HCT116 (cell line): Measurements from ENCODE around the gene SLC6A19. TPM values are rescaled to one million over a fixed set of nuclear protein-coding genes. Genes with fewer than 3 reads are reported as not detected.

Experiments used
- ATAC-seq: fragments of 200-7000 bp; cut with Tn5 transposase; 2 replicates; pipeline ENCODE4 v1.9.1; 2020; ENCODE audit warnings: mild to moderate bottlenecking, moderate library complexity
- BruUV-seq: library from RNA; stranded (reverse); fragments of 400-500 nt; replicated peaks from 2 replicates; lab custom pipeline; 2021; lab: Mats Ljungman, UMichigan
- CTCF ChIA-PET: fragments of 300-600 bp; sonication (Branson Sonifier 250); formaldehyde crosslinking; loops from one replicate; lab custom pipeline; 2021; ENCODE audit warnings: antibody characterized with exemption; lab: Charles Lee
- POLR2A ChIA-PET: fragments of 300-600, 350-600 bp; sonication (Branson Sonifier 250); formaldehyde crosslinking; loops from one replicate; lab custom pipeline; 2021; ENCODE audit warnings: antibody characterized with exemption; lab: Charles Lee
- RAD21 ChIA-PET, 2 experiments: fragments of 300-600 bp; sonication (Branson Sonifier 250); formaldehyde crosslinking; loops; one replicate each; lab custom pipeline; 2023; ENCODE audit warnings: low total read pairs in 2 of 2; ENCODE audit not compliant: uncharacterized antibody in 2 of 2, unreplicated experiment in 2 of 2, low non-redundant PET in 1 of 2; lab: Charles Lee
- DNase-seq: peaks from one replicate; pipeline ENCODE4 v3.0.0-alpha.2; 2010; ENCODE audit warnings: low read depth, low spot score
- H2AFZ ChIP-seq: fragments of 200-600 bp; shearing (Covaris generic), sonication (generic); 2 replicates; pipeline ENCODE4 v1.6.1; 2017; ENCODE audit warnings: low read depth, mixed run types, mixed read lengths, antibody characterized with exemption, low read length; ENCODE audit not compliant: poor library complexity, severe bottlenecking
- H3K27ac ChIP-seq: 2 replicates; pipeline ENCODE4 v1.5.1; 2012; ENCODE audit warnings: low read depth, low read length
- H3K27me3 ChIP-seq: fragments of 200-600 bp; sonication (generic); 2 replicates; pipeline ENCODE4 v1.6.1; 2016; ENCODE audit warnings: mixed run types, low read length, mixed read lengths; ENCODE audit not compliant: insufficient read depth
- H3K36me3 ChIP-seq, 2 experiments: fragments of 200-500 bp in 1 of 2; fragments of 200-600 bp in 1 of 2; sonication (Bioruptor generic) in 1 of 2; sonication (generic) in 1 of 2; 2 replicates each; pipeline versions ENCODE4 v1.5.1 to v1.6.1; 2014 to 2016; ENCODE audit warnings: low read length in 2 of 2, inconsistent platforms in 1 of 2, mixed read lengths in 1 of 2, mixed run types in 1 of 2; ENCODE audit not compliant: insufficient read depth in 2 of 2, control insufficient read depth in 1 of 2
- H3K4me1 ChIP-seq, 2 experiments: fragments of 200-600 bp in 1 of 2; sonication (generic) in 1 of 2; 2 replicates each; pipeline versions ENCODE4 v1.5.1 to v1.6.1; 2012 to 2017; ENCODE audit warnings: low read length in 2 of 2, inconsistent platforms in 1 of 2, mild to moderate bottlenecking in 1 of 2, mixed read lengths in 1 of 2, mixed run types in 1 of 2, moderate library complexity in 1 of 2; ENCODE audit not compliant: insufficient read depth in 2 of 2, control insufficient read depth in 1 of 2
- H3K4me2 ChIP-seq: fragments of 200-600 bp; sonication (generic); 2 replicates; pipeline ENCODE4 v1.6.1; 2017; ENCODE audit warnings: mixed run types, low read length, mixed read lengths
- H3K4me3 ChIP-seq, 2 experiments: fragments of 200-600 bp in 1 of 2; sonication (generic) in 1 of 2; replicated peaks in 1 of 2; 2 replicates each; pipeline ENCODE4 v1.5.1; 2011 to 2016; ENCODE audit warnings: low read length in 2 of 2, control low read depth in 1 of 2, low read depth in 1 of 2, mild to moderate bottlenecking in 1 of 2, mixed read lengths in 1 of 2, mixed run types in 1 of 2
- H3K79me2 ChIP-seq: fragments of 200-600 bp; sonication (generic); 2 replicates; pipeline ENCODE4 v1.6.1; 2017; ENCODE audit warnings: mild to moderate bottlenecking, mixed run types, low read length, moderate library complexity, mixed read lengths; ENCODE audit not compliant: insufficient read depth
- H3K9ac ChIP-seq: fragments of 200-600 bp; sonication (generic); 2 replicates; pipeline ENCODE4 v1.6.1; 2016; ENCODE audit warnings: low read length, mixed read lengths
- H3K9me2 ChIP-seq: fragments of 200-600 bp; sonication (generic), shearing (Covaris generic); 2 replicates; pipeline ENCODE4 v1.6.1; 2017; ENCODE audit warnings: mixed run types, mild to moderate bottlenecking, moderate library complexity; ENCODE audit not compliant: insufficient read depth
- H3K9me3 ChIP-seq, 2 experiments: fragments of 200-500 bp in 1 of 2; fragments of 200-600 bp in 1 of 2; sonication (Bioruptor generic) in 1 of 2; sonication (generic) in 1 of 2; 2 replicates each; pipeline ENCODE4 v1.6.1; 2014 to 2017; ENCODE audit warnings: low read length in 2 of 2, mixed read lengths in 2 of 2, inconsistent platforms in 1 of 2, low read depth in 1 of 2, mild to moderate bottlenecking in 1 of 2, mixed run types in 1 of 2, moderate library complexity in 1 of 2; ENCODE audit not compliant: control insufficient read depth in 1 of 2, insufficient read depth in 1 of 2
- H4K20me1 ChIP-seq: fragments of 200-600 bp; sonication (generic), shearing (Covaris generic); 2 replicates; pipeline ENCODE4 v1.6.1; 2017; ENCODE audit warnings: mixed run types, mild to moderate bottlenecking, moderate library complexity; ENCODE audit not compliant: insufficient read depth
- CBX3 ChIP-seq: IDR thresholded peaks from 2 replicates; pipeline ENCODE4 v1.6.1; 2012; ENCODE audit warnings: low read depth
- ELF1 ChIP-seq: IDR thresholded peaks from 2 replicates; pipeline ENCODE4 v1.6.1; 2012; ENCODE audit warnings: low read depth, borderline replicate concordance
- EZH2 ChIP-seq: fragments of 200-600 bp; sonication (generic); IDR thresholded peaks from 2 replicates; pipeline ENCODE4 v1.6.1; 2017; ENCODE audit warnings: antibody characterized with exemption, mixed run types
- FOSL1 ChIP-seq: IDR thresholded peaks from 2 replicates; pipeline ENCODE4 v1.6.1; 2012; ENCODE audit warnings: low read depth
- RAD21 ChIP-seq: IDR thresholded peaks from 2 replicates; pipeline ENCODE4 v1.6.1; 2012; ENCODE audit warnings: low read depth, mild to moderate bottlenecking
- SIN3A ChIP-seq: IDR thresholded peaks from 2 replicates; pipeline ENCODE4 v1.6.1; 2012; ENCODE audit warnings: low read depth
- SRF ChIP-seq: IDR thresholded peaks from 2 replicates; pipeline ENCODE4 v1.6.1; 2012; ENCODE audit warnings: low read depth
- TCF7L2 ChIP-seq: IDR thresholded peaks from 2 replicates; pipeline ENCODE4 v1.7.0; 2011; ENCODE audit warnings: borderline replicate concordance, inconsistent platforms; ENCODE audit not compliant: insufficient read depth, insufficient read length; ENCODE audit errors: extremely low read depth
- ZFX ChIP-seq: fragments of 450-650 bp; IDR thresholded peaks from 2 replicates; pipeline ENCODE4 v1.6.1; 2017
- ZNF274 ChIP-seq: fragments of 200-500 bp; sonication (Bioruptor generic); IDR thresholded peaks from 2 replicates; pipeline ENCODE4 v1.6.1; 2014; ENCODE audit warnings: mild to moderate bottlenecking, low read depth, low read length, inconsistent platforms
- intact Hi-C: fragments of 100-400 bp; cut with micrococcal nuclease; formaldehyde crosslinking; loops from 2 replicates; pipeline ENCODE4 v1.10.0; 2022
- total RNA-seq: library from RNA; stranded (reverse); gene quantifications from one replicate; pipeline ENCODE4 v1.2.1, GENCODE V29; 2021; ENCODE audit not compliant: unreplicated experiment
- TF ChIP-seq, protein P1 (sequence below): IDR thresholded peaks from 2 replicates; pipeline ENCODE4 v1.6.1; 2011; ENCODE audit warnings: mild to moderate bottlenecking, low read length, moderate library complexity; ENCODE audit not compliant: insufficient replicate concordance; ENCODE audit errors: extremely low read depth
- TF ChIP-seq, protein P2 (sequence below), 3 experiments: fragments of 200-600 bp in 1 of 3; sonication (generic) in 1 of 3; IDR thresholded peaks in 2 of 3; conservative IDR thresholded peaks in 1 of 3; 2 replicates each; pipeline ENCODE4 v1.5.1; 2012 to 2017; ENCODE audit warnings: low read depth in 2 of 3, low read length in 2 of 3, antibody characterized with exemption in 1 of 3, borderline replicate concordance in 1 of 3, control low read depth in 1 of 3, mild to moderate bottlenecking in 1 of 3, mixed read lengths in 1 of 3, mixed run types in 1 of 3, moderate library complexity in 1 of 3; ENCODE audit not compliant: insufficient read depth in 1 of 3
- TF ChIP-seq, protein P3 (sequence below): IDR thresholded peaks from 2 replicates; pipeline ENCODE4 v1.6.1; 2012; ENCODE audit warnings: low read depth
- TF ChIP-seq, protein P4 (sequence below): IDR thresholded peaks from 2 replicates; pipeline ENCODE4 v1.6.1; 2012

Gene SLC6A19
- total RNA-seq, 1 experiment from 2014 or later: not detected

DNA sequence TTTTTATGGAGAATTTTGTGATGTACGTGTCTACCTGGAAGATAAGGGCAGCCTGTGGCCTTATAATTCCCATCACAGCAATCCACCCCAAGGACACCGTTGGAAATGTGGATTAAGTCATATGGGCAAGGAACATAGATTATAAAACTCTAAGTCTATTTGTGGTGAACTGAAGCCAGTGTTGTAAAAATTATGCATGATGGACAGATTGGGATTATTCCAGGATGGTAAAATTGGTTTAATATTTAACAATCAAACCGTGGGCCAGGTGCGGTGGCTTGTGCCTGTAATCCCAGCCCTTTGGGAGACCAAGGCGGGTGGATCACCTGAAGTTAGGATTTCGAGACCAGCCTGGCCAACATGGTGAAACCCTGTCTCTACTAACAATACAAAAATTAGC, 12.9 kb upstream of the SLC6A19 start (continued):
- TF ChIP-seq, protein P1, sequence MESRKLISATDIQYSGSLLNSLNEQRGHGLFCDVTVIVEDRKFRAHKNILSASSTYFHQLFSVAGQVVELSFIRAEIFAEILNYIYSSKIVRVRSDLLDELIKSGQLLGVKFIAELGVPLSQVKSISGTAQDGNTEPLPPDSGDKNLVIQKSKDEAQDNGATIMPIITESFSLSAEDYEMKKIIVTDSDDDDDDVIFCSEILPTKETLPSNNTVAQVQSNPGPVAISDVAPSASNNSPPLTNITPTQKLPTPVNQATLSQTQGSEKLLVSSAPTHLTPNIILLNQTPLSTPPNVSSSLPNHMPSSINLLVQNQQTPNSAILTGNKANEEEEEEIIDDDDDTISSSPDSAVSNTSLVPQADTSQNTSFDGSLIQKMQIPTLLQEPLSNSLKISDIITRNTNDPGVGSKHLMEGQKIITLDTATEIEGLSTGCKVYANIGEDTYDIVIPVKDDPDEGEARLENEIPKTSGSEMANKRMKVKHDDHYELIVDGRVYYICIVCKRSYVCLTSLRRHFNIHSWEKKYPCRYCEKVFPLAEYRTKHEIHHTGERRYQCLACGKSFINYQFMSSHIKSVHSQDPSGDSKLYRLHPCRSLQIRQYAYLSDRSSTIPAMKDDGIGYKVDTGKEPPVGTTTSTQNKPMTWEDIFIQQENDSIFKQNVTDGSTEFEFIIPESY: no peak
- TF ChIP-seq RAD21: no peak

DNA sequence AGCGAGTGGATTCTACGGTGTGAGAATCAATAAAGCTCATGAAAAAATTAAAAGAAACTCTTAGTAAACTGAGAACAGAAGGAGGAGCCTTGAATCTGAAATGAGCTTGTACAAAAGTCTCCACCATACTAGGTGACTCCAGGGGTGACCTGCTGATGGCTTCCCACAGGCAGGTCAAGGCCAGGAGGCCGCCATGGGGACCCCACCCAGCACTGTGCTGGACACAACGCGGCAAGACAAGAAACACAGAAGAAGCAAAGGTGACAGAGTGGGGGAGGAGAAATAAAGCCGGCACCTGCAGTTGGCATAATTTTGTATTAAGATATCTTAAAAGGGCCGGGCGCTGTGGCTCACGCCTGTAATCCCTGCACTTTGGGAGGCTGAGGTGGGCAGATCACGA, 12.1 kb upstream of the SLC6A19 start:
- intact Hi-C loops: no loop called here
- Histone ChIP-seq H3K9ac (no peak overlapping the region), H3K4me3 (no peak overlapping the region), H3K79me2 (no peaks in the 10 kb centered on the region), H4K20me1 (no peaks in the 10 kb centered on the region), H3K36me3 (no peaks in the 10 kb centered on the region), H3K27me3 (no peaks in the 10 kb centered on the region), H3K4me2 (no peak overlapping the region), H3K4me1 (no peaks in the 10 kb centered on the region), H3K9me2 (no peaks in the 10 kb centered on the region), H2AFZ (no peak overlapping the region), H3K9me3 (no peaks in the 10 kb centered on the region), H3K27ac (no peak overlapping the region)
- no TSS peak for BruUV-seq
- ATAC-seq (no peak), DNase-seq (no peak)
- CTCF ChIA-PET: no interaction called here
- TF ChIP-seq CBX3: no peak
- no peak for TF ChIP-seq EZH2
- no peak for TF ChIP-seq RAD21
- TF ChIP-seq ZFX: no peak
- no peak for TF ChIP-seq TCF7L2
- TF ChIP-seq, protein P2, sequence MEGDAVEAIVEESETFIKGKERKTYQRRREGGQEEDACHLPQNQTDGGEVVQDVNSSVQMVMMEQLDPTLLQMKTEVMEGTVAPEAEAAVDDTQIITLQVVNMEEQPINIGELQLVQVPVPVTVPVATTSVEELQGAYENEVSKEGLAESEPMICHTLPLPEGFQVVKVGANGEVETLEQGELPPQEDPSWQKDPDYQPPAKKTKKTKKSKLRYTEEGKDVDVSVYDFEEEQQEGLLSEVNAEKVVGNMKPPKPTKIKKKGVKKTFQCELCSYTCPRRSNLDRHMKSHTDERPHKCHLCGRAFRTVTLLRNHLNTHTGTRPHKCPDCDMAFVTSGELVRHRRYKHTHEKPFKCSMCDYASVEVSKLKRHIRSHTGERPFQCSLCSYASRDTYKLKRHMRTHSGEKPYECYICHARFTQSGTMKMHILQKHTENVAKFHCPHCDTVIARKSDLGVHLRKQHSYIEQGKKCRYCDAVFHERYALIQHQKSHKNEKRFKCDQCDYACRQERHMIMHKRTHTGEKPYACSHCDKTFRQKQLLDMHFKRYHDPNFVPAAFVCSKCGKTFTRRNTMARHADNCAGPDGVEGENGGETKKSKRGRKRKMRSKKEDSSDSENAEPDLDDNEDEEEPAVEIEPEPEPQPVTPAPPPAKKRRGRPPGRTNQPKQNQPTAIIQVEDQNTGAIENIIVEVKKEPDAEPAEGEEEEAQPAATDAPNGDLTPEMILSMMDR (IDR thresholded peaks at IDR 0.05 in 2 of 3, conservative IDR thresholded peaks at IDR 0.05 in 1 of 3; ENCODE audit: borderline replicate concordance in 1 of 3, insufficient read depth in 1 of 3, low read depth in 2 of 3, low read length in 2 of 3): no peak
- TF ChIP-seq ZNF274: no peak
- TF ChIP-seq FOSL1: no peak
- TF ChIP-seq, protein P1: no peak
- TF ChIP-seq ELF1: no peak
- TF ChIP-seq SIN3A: no peak
- TF ChIP-seq, protein P3, sequence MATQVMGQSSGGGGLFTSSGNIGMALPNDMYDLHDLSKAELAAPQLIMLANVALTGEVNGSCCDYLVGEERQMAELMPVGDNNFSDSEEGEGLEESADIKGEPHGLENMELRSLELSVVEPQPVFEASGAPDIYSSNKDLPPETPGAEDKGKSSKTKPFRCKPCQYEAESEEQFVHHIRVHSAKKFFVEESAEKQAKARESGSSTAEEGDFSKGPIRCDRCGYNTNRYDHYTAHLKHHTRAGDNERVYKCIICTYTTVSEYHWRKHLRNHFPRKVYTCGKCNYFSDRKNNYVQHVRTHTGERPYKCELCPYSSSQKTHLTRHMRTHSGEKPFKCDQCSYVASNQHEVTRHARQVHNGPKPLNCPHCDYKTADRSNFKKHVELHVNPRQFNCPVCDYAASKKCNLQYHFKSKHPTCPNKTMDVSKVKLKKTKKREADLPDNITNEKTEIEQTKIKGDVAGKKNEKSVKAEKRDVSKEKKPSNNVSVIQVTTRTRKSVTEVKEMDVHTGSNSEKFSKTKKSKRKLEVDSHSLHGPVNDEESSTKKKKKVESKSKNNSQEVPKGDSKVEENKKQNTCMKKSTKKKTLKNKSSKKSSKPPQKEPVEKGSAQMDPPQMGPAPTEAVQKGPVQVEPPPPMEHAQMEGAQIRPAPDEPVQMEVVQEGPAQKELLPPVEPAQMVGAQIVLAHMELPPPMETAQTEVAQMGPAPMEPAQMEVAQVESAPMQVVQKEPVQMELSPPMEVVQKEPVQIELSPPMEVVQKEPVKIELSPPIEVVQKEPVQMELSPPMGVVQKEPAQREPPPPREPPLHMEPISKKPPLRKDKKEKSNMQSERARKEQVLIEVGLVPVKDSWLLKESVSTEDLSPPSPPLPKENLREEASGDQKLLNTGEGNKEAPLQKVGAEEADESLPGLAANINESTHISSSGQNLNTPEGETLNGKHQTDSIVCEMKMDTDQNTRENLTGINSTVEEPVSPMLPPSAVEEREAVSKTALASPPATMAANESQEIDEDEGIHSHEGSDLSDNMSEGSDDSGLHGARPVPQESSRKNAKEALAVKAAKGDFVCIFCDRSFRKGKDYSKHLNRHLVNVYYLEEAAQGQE: no peak
- TF ChIP-seq, protein P4, sequence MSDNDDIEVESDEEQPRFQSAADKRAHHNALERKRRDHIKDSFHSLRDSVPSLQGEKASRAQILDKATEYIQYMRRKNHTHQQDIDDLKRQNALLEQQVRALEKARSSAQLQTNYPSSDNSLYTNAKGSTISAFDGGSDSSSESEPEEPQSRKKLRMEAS: no peak
- no peak for TF ChIP-seq SRF
- POLR2A ChIA-PET: no interaction called here
- RAD21 ChIA-PET: no interaction called here
